Measurements from ENCODE around the gene RFC1. TPM values are rescaled to one million over a fixed set of nuclear protein-coding genes. Genes with fewer than 3 reads are reported as not detected.

Gene RFC1

Small RNA genes within 50 kb of the gene (small RNA-seq; reads per million reads assigned to genes)
- not detected for gene MIR5591 (ENCODE audit: low read depth)
- not detected for gene RNU6-32P (ENCODE audit: low read depth)
- gene RNU6-887P (ENCODE audit: low read depth): not detected

Data from mesenchymal stem cell (in vitro differentiated cells and primary cell).